Astrocyte of the cerebellum (primary cell): ENCODE measurements around the gene RAB6A.

Source experiments
- DNase-seq: peaks from one replicate; pipeline ENCODE4 v3.0.0-alpha.2; 2011; ENCODE audit warnings: low read depth
- H3K4me3 ChIP-seq: 2 replicates; pipeline ENCODE4 v1.5.1; 2011; ENCODE audit warnings: mild to moderate bottlenecking, low read depth, low read length, moderate library complexity
- in situ Hi-C: cut with HindIII; loops from 2 replicates; pipeline ENCODE4 v1.10.0; 2017; ENCODE audit warnings: low sequenced_read_pairs
- TF ChIP-seq, protein P1 (sequence below): IDR thresholded peaks from 2 replicates; pipeline ENCODE4 v1.5.1; 2012; ENCODE audit warnings: low read length, low read depth, moderate library complexity, mild to moderate bottlenecking; ENCODE audit errors: missing control alignments

RAB6A gene

DNA sequence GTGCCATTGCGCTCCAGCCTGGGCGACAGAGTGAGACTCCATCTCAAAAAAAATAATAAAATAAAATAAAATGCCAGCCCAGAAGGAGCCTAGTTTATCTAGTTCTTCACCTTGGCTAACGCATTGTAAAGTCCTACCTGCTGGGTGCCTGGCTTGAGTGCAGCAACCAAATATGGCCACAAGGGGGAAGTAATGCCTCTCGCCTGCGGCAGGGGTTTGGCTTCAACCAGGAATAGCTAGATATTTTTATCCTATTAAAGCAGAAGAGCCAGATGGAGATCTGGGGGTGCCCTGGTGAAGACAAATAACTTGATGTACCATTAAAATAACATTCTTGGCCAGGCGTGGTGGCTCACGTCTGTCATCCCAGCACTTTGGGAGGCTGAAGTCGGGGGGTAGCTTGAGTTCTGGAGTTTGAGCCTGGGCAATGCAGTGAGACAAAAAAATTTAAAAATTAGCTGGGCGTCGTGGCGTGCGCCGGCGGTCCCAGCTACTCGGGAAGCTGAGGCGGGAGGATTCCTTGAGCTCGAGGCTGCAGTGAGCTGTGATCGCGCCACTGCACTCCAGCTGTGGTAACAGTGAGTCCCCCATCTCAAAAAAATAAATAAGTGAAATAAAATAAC, 135.1 kb downstream of the RAB6A start:
- peak; percentile 48 for DNase-seq
- in situ Hi-C loops: no loop called here
- H3K4me3 ChIP-seq: no peak overlapping the region
- TF ChIP-seq, protein P1, sequence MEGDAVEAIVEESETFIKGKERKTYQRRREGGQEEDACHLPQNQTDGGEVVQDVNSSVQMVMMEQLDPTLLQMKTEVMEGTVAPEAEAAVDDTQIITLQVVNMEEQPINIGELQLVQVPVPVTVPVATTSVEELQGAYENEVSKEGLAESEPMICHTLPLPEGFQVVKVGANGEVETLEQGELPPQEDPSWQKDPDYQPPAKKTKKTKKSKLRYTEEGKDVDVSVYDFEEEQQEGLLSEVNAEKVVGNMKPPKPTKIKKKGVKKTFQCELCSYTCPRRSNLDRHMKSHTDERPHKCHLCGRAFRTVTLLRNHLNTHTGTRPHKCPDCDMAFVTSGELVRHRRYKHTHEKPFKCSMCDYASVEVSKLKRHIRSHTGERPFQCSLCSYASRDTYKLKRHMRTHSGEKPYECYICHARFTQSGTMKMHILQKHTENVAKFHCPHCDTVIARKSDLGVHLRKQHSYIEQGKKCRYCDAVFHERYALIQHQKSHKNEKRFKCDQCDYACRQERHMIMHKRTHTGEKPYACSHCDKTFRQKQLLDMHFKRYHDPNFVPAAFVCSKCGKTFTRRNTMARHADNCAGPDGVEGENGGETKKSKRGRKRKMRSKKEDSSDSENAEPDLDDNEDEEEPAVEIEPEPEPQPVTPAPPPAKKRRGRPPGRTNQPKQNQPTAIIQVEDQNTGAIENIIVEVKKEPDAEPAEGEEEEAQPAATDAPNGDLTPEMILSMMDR: peak; percentile 94
